GM21825 (cell line): ENCODE measurements around the gene KRTAP5-1.
"Not testable (repeated sequence)": the region's sequence is repeated elsewhere in the genome, so short reads cannot be mapped to it uniquely, and the experiment has no call there.

ENCODE experiments used
- ATAC-seq: cut with Tn5 transposase; IDR thresholded peaks from one replicate; pipeline ENCODE4 v1.9.1; 2021; ENCODE audit warnings: mild to moderate bottlenecking, moderate library complexity; ENCODE audit not compliant: unreplicated experiment

The KRTAP5-1 gene

DNA sequence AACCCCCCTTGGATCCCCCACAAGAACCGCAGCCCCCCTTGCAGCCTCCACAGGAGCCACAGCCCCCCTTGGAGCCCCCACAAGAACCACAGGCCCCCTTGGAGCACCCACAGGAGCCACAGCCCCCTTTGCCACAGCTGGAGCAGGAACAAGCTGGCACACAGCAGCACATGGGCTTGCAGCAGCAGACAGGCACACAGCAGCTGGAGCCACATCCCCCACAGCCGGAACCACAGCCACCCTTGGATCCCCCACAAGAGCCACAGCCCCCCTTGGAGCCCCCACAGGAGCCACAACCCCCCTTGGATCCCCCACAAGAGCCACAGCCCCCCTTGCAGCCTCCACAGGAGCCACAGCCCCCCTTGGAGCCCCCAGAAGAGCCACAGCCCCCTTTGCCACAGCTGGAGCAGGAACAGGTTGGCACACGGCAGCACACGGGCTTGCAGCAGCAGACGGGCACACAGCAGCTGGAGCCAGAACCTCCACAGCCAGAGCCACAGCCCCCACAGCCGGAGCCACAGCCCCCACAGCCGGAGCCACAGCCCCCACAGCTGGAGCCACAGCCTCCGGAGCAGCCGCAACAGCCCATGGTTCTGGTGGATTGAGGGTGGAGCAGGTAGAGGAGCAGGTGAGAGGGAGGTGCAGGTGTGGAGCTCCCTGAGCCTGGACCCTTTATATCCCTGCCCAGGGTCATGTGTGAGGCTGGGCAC lies at the start of gene KRTAP5-1:
KRTAP5-1 (minus strand) TSS at position 623 of the 710 bp plus-strand sequence; CDS start at position 589, 34 bp downstream.
- not testable (repeated sequence) for ATAC-seq

DNA sequence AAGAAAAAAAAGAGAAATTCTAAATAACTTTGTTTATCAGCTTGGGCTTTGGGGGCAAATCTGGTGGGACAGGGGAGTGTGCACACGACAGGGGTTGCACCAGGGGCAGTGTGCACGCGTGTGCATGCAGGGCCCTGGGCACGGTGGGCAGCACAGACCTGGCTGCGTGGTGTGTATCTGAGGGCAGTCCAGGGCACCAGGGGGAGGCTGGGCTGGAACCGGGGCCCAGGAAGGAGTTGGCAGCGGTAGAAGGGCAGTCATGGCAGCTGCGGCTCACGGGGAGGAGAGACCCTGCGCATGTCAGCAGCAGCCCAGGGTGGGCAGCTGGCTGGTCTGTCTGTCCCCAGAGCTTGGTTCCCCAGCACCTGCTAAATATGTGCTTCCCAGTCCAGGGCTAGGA lies 48.8 kb upstream of the KRTAP5-1 start:
- ATAC-seq, result no peak

GRCh38 chr11:1632053-1632714 lies 47.1 kb upstream of the KRTAP5-1 start:
- no peak for ATAC-seq

GRCh38 chr11:1631066-1631568 lies 46.0 kb upstream of the KRTAP5-1 start:
- ATAC-seq, result no peak

DNA sequence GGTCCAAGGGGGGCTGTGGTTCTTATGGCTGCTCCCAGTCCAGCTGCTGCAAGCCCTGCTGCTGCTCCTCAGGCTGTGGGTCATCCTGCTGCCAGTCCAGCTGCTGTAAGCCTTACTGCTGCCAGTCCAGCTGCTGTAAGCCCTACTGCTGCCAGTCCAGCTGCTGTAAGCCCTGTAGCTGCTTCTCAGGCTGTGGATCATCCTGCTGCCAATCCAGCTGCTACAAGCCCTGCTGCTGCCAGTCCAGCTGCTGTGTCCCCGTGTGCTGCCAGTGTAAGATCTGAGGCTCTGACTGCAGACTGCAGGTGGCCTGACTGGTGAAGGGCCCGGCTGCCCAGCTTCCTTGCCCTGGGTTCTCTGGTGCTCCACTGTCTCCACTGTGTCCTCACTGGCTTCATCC lies 45.2 kb upstream of the KRTAP5-1 start:
- ATAC-seq, result no peak

GRCh38 chr11:1629326-1630185 lies 44.5 kb upstream of the KRTAP5-1 start, which contains the start of gene KRTAP5-5:
TSS of gene KRTAP5-5 (plus strand) at chr11:1629775. CDS start at chr11:1629841, 66 bp downstream.
- no peak for ATAC-seq

DNA sequence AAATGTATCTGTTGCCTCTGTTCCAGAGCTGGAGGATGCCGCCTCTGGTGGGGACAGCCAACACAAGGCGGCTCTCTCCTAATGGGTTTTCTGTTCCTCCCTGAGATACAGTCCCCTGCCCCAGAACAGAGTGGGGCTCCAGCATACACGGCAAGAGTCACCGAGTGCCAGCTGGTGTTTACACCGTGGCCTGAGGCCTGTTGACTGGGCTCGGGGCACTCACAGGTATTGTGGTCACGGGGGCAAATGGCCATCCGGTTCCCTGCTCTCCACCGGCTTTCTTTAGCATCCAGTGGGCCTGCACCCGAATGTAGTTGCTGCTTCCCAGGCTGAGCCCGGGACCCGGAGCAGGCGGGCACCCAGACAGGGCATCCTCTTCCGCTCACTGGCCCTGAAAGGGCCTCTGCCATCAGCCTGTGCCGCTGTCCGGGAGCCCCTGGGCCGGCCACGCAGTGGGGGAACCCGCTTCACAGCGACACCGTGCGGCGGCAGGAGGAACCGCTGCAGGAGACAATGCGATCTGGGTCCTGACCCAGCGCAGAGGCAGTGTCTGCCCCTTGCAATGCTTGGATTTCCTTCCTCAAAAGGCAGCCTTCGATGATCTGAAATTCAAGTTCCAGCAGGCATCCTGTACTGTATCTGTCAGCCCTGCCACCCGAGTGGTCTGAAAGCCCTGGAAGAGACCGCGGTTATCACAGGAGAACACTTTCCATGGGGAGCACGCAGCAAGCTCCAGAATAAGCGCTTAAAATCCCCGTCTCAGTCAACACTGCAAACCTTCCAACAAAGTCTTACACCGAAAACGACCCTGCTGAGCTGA lies 43.6 kb upstream of the KRTAP5-1 start:
- no peak for ATAC-seq

DNA sequence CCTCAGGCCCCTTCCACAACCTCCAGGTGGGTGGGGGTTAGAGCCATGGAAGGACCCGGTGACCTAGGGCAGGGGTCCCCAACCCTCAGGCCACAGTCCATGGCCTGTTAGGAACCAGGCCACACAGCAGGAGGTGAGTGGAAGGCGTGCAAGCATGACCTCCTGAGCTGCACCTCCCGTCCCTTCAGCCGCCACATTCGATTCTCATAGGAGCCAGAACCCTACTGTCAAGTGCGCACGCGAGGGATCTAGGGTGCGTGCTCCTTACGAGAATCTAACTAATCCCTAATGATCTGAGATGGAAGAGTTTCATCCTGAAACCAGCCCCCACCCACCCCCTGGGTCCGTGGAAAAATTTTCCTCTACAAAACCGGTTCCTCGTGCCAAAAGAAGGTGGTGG lies 40.5 kb upstream of the KRTAP5-1 start:
- ATAC-seq, result no peak

DNA sequence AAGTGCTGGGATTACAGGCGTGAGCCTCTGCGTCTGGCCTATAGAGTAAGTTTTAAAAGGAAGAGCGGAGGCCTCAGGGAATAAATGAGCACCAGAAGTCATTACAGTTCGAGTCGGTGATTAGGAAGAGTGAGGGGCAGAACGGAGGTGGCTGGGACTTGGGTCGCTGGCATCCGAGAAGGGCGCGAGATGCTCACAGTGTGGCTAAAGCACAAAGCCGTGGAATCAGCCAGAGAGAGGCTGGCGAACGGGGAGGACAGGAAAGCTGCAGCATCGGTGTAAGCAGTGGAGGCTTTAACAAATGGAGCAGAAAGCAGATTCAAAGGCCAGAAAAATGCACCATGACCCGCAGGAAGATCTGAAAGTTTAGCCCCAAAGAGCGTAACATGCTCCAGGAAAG lies 39.5 kb upstream of the KRTAP5-1 start:
- no peak for ATAC-seq

DNA sequence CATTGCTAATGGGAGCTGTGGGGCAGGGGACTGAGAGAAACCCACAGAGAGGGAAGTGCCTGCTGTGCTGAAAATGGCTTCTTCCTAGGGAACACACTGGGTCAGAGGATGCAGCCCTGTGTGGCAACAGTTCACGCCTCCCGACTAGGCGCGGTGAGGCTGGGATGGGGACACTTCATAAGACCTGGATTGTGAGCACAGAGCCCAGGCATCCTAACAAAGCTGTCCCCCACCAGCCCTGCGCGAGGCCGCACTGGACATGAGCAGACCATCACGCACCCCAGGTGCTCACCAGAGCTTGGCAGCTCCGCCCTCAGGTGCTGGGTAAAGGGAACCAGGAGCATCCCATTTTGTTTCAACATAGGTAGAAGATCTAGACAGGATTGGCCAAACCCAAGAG lies 38.6 kb upstream of the KRTAP5-1 start:
- no peak for ATAC-seq

DNA sequence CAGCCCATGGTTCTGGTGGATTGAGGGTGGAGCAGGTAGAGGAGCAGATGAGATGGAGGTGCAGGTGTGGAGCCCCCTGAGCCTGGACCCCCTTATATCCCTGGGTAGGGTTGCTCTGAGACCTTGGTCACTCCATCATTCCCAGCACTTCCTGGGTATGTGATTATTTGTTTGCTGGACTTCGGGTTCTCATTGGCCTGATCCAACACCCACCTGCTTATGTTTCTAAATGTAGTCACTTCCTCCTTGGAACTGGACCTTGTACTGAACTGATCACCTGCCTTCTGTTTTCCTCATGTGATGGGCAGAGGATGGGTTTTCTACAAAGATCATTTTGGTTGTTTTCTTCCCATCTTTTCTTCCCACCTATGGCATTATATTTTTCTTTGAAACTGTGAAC lies 37.0 kb upstream of the KRTAP5-1 start, which contains the start of gene KRTAP5-4:
KRTAP5-4 (minus strand) TSS at position 53 of the 400 bp plus-strand sequence; CDS start at position 8, 45 bp downstream.
- ATAC-seq, result no peak

DNA sequence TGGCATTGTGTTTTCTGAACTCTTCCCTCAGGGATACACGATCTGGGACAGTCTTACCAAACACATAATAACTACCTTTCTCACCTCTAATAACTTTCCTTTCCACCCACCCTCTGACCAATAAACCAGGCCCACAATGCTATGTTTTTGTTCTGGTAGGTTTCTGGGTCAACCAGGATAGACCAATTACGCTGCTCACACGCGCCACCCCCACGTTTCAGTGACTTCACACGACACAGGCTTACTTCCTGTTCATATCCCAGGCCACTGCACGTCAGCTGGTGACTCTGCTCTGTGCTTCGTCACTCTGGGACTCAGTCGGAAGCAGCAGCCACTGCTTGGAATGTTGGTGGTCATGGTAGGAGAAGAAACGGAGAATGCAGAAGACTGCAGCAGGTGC lies 34.4 kb upstream of the KRTAP5-1 start:
- no peak for ATAC-seq

GRCh38 chr11:1618231-1618630 lies 33.1 kb upstream of the KRTAP5-1 start:
- ATAC-seq, result no peak

DNA sequence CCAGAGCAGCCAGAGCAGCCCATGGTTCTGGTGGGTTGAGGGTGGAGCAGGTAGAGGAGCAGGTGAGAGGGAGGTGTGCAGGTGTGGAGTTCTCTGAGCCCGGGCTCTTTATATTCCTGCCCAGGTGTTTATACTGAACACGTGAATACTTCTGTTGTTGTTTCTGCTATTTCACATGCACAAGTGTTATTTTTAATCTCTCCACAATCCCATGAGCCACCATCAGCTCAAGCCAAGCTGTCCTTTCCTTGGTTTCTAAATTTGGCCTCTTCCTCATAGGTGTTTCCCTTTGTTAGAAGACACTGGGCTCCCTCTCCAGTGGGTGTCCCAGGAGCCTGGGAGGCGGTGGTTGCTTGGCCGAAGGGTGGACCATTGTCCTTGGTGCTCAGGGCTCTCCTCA lies 23.3 kb upstream of the KRTAP5-1 start, which contains the start of gene KRTAP5-3:
KRTAP5-3 (minus strand) TSS at position 101 of the 400 bp plus-strand sequence; CDS start at position 23, 78 bp downstream.
- no peak for ATAC-seq

GRCh38 chr11:1607901-1608300 lies 22.8 kb upstream of the KRTAP5-1 start:
- not testable (repeated sequence) for ATAC-seq

- ATAC-seq, result not testable (repeated sequence)
Observed at GRCh38 chr11:1607156-1607845, 22.2 kb upstream of the KRTAP5-1 start.

DNA sequence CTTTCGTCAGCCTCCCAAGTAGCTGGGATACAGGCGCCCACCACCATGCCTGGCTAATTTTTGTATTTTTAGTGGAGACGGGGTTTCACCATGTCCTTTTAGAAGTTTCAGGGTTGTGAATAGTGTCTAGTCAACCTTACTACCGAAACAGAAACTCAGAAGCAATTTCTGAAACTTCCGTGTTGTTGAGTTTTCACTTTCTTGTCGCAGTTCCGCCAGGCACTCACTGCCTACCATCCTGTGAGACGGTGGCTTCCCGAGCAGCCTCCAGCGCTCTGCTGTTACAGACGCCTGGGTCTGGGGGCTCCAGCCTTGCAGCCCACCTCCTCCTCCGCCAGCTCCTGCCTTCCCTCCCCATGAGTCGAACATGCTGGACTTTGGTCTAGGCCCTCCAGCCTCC lies 20.8 kb upstream of the KRTAP5-1 start:
- ATAC-seq, result peak; percentile 90

DNA sequence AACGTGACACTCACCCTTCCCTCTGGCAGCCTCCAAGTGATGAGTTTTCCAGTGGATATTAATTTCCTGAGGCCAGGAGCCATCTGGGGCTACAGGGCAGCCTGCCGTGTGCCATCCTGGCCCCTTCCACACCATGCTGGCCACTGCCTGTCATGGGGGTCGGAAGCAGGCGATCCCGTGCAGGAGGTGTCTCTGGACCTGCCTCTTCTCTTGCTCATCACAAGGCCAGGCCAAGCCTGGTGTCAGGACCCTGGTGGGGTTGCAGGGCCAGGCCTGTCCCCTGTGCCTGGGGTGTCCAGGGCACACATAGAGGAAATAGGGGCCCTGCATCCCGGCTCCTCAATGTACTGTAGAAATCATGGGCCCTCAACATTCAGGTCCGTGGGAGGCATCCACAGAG lies 19.6 kb upstream of the KRTAP5-1 start:
- no peak for ATAC-seq

- ATAC-seq, result no peak
Observed at GRCh38 chr11:1604181-1604580, 19.1 kb upstream of the KRTAP5-1 start.
